HG03025 (cell line): ENCODE measurements around the gene SUPT5H.

Experiments used
- ATAC-seq: cut with Tn5 transposase; IDR thresholded peaks from one replicate; pipeline ENCODE4 v1.9.1; 2021; ENCODE audit warnings: mild to moderate bottlenecking, moderate library complexity; ENCODE audit not compliant: unreplicated experiment, low FRiP score

Gene SUPT5H

GRCh38 chr19:39489756-39490155 is 44.4 kb downstream of the SUPT5H start:
- ATAC-seq: no peak

- no peak for ATAC-seq
These were observed 46.8 kb downstream of the SUPT5H start for GRCh38 chr19:39492225-39492624.

DNA sequence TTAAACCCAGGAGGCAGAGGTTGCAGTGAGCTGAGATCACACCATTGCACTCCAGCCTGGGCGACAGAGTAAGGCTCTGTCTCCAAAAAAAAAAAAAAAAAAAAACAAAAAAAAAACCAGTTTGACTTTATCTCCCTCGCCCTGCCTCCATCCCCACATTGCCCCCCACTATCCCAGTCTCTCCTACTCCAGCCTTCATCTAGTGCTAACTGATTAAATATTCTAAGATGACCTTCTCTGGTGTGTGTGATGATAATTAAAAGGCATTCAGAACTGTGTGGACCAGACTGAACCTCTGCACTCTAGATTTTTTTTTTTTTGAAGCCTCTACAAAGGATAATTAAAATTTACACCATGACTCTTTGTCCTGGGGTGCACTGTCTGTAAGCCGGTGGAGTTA is 47.4 kb downstream of the SUPT5H start:
- no peak for ATAC-seq

- no peak for ATAC-seq
These were observed 49.3 kb downstream of the SUPT5H start for GRCh38 chr19:39494661-39495060.

- ATAC-seq: no peak
These were observed 50.7 kb downstream of the SUPT5H start for GRCh38 chr19:39496063-39496462.

GRCh38 chr19:39497701-39497995 is 52.3 kb downstream of the SUPT5H start:
- no peak for ATAC-seq

DNA sequence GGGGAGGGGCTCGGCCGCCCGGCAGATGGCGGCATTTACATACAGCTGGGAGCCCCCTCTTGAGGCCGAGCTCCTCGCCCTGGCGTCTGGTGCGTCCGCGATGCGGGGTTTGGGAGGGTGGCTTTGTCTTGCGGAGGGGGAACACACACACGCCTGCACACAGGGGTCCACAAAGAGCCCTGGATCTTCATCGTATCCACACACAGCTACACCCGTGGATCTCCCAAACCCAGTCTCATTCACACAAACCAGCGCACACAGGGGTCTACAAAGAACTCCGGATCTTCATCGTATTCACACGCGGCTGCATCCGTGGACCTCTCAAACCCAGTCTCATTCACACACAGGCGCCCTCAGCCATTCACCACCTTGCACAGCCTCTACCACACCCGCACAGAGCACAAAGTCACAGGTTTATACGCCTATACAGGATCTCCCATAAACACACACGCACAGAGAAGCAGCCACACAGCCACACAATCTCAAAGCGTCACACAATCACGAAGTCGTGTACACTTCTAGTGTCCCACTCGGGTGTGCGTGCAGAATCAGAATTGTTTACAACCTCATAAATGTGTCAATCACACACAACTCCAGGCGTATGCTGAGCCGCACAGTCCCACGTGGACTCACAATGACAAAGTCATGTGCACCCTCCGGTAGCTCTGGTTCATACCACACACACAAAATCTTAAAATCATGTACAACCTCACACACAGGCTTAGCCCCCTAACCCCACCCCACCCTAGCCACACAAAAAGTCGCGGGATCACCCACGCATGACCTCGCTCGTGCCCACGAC is 52.8 kb downstream of the SUPT5H start:
- no peak for ATAC-seq

- ATAC-seq: no peak
These were observed 53.6 kb downstream of the SUPT5H start, which contains the start of gene DLL3 for GRCh38 chr19:39498798-39499642. Gene DLL3, plus strand, starts transcription at chr19:39498947. Its CDS starts 28 bp downstream, at chr19:39498975.

DNA sequence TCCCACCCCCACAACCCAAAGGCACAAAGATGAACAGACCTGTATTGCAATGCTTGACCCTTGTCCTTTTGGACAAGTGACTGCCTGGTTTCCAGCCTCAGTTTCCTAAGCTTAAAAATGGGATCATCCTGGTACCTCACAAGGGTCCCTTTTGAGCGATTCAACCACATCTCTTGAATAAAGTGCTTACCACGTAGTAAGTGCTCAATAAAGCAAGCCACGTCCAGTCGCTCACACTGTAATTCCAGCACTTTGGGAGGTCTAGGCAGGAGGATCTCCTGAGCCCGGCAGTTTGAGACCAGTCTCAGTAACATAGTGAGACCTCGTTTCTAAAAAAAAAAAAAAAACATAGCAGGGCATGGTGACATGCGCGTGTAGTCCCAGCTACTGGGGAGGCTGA is 54.5 kb downstream of the SUPT5H start:
- ATAC-seq: no peak

DNA sequence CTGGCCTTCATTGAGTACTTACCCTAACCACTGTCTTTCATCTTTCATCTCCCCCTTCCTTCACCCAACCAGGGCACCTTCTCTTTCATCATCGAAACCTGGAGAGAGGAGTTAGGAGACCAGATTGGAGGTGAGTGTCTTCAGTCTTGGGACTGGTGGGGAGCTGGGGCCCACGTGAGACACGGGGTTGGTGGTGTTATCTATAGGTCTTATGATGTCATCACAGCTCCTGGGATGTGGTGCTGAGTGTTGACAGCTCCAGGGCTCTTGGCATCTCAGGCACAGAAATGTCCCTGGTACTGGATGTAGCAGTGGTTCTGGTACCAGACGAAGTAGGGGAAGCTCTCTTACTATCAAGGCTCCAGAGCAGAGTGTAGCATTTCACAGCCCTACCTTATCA is 55.2 kb downstream of the SUPT5H start:
- no peak for ATAC-seq

DNA sequence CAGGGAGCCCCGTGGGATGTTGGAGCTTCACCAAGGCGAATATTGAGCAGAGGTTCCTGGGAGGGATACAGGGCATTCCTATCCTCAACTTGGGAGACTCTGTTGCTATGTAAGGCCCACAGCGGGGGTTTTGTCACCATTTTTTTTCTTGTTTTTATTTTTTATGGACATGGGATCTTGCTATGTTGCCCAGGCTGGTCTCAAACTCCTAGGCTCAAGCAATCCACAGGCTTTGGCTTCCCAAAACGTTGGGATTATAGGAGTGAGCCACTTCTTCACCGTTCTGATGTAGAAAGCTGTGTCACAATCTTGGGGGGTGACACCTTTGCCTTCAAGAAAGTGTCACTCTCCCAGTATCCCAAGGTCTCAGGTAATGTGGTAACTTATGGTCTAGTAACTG is 56.0 kb downstream of the SUPT5H start:
- ATAC-seq: no peak

- ATAC-seq: no peak
These were observed 57.4 kb downstream of the SUPT5H start for GRCh38 chr19:39502640-39503417.

- no peak for ATAC-seq
These were observed 61.2 kb downstream of the SUPT5H start for GRCh38 chr19:39506598-39506943.

- no peak for ATAC-seq
These were observed 61.7 kb downstream of the SUPT5H start for GRCh38 chr19:39506944-39507714.

- no peak for ATAC-seq
These were observed 62.5 kb downstream of the SUPT5H start for GRCh38 chr19:39507715-39508364.

DNA sequence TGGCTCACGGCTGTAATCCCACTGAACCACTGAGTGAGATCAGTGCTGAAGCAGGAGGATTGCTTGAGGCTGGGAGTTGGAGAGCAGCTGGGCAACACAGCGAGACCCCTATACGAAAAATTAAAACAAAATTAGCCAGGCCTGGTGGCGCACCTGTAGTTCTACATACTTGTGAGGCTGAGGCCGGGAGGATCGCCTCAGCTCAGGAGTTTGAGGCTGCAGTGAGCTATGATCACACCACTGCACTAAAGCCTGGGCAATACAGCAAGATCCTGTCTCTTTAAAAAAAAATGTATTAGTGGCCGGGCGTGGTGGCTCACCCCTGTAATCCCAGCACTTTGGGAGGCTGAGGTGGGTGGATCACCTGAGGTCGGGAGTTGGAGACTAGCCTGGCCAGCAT is 63.2 kb downstream of the SUPT5H start:
- ATAC-seq: no peak

- ATAC-seq: no peak
These were observed 63.9 kb downstream of the SUPT5H start for GRCh38 chr19:39509233-39509632.

DNA sequence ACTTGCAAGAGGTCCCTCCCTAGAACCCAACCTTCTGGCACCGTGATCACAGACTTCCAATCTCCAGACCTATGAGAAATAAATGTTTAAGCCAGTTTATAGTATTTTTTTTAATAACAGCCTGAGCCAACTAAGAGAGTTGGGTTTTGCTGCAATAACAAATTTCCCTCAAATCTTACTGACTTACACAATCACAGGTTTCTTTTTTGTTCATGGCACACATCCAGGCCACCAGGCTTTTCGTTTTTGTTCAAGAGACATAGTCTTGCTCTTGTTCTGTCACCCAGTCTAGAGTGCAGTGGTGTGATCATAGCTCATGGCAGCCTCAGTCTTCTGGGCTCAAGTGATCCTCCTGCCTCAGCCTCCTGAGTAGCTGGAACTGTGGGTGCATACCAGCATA is 67.6 kb downstream of the SUPT5H start:
- ATAC-seq: no peak

DNA sequence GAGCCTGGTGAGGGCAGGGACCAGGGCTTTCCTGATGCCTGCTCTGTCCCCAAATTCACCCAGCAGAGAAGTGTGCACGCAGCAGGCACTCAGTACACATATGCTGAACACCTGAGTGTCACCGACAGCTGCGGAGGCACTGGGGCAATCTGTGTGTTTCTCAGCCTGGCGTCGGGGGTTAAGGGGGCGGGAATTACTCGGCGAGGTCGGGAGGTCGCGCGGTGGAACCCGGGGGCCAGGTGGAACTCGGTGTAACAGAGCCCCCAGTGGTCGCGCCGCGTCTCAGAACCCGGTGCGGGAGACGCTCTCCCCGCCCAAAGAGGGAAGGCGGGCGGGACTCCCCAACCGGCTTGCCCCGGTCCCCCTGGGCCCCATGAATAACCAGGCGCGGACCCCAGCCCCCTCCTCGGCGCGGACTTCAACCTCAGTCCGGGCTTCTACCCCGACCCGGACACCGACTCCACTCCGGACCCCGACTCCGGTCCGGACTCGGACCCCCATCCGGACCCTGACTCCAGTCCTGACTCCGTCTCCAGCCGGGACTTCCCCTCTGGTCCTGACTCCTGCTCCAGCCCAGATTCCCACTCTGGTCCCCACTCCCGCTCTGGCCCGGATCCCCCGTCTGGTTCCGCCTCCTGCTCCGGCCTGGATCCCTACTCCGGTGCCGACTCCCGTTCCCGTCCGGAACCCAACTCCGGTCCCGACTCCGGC is 69.6 kb downstream of the SUPT5H start, which contains the start of gene SELENOV:
SELENOV (plus strand) TSS at position 300 of the 711 bp plus-strand sequence; CDS start at position 374, 74 bp downstream.
- no peak for ATAC-seq
